GM21825 (cell line): ENCODE results near the gene WDFY4.

ENCODE experiments used
- ATAC-seq: cut with Tn5 transposase; IDR thresholded peaks from one replicate; pipeline ENCODE4 v1.9.1; 2021; ENCODE audit warnings: mild to moderate bottlenecking, moderate library complexity; ENCODE audit not compliant: unreplicated experiment

The WDFY4 gene

DNA sequence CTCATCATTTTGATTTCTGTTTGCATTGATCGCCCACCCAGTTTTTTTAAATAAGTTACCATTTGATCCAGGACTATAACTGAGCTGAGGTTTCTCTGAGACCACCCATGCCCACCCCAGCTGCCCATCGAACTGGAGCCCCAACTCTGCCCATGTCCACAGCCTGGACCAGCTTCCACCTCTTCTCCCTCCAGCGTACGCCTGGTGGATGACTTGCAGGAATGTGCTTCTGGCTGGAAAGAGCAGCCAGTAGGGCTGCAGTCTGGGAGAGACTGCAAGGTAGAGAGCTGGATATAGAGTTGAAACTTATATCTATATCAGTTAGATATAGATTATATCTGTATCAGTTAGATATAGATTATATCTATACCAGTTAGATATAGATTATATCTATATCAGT lies 280.8 kb downstream of the WDFY4 start:
- ATAC-seq = no peak

DNA sequence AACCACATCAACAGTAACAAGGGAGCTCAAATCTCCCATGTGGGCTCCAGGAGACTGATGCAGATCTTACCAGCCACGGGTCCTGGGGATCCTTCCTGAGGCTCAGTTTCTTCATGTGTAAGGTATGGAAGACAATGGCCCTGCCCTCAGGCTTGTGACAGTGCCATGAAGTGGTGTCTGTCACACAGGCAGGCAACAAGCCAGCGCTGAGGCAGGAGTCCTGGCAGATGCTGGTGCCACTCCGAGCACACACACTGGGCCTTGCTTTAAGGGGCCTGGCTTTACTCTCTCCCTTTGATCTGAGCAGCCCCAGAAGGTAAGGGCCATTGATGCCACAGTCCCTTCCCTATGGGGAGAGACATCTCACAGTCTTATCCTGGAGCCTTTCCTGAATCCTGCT lies 283.4 kb downstream of the WDFY4 start:
- no peak for ATAC-seq

DNA sequence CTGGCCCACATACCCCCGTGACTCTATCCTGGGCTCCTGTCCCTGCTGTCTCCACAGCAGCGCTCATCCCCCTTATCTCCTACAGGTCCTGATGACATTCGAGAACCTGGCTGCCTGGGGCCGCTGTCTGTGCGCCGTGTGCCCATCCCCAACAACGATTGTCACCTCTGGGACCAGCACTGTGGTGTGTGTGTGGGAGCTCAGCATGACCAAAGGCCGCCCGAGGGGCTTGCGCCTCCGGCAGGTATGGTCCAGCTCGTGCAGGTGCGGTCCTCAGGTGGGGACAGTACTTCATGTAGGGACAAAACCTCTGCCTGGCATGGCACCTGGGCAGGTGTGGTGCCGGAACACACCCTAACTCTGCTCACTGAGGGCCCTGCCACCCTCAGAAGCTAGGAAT lies 285.4 kb downstream of the WDFY4 start:
- ATAC-seq = no peak

DNA sequence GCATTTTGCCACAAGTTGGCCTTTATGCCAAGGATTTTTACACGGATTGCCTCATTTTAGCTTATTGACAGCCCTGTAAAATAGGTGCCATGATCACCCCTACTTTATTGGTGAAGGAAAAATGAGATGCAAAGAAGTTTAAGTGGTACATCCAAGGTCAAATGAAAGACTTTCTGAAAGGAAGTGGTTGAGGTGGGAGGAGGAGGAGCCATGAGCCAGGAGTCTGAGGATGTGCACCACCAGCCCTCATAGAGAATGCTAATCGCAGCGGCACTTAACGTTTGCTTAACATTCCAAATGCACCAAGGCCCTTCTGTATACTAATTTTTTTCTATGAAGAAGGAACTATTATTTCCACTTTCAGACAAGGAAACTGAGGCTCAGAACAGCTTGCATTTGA lies 286.0 kb downstream of the WDFY4 start:
- ATAC-seq = no peak

DNA sequence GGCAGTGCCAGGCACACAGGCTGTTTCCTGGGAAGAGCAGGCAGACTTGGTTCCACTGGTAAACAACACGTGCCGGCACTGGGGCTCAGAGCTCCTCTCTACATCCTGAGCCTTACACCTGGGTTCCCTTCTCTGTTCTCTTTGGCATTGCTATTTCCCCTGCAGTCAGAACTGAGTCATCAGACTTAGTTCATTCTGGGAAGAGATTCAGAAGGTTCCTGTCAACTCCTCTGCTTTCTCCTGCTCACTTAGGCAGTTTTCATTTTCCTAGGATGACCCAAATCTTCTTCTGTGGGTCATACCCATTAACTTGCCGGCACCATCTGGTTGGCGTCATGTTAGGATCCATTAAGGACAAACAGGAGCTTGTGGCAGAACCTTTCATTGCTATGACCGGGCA lies 288.4 kb downstream of the WDFY4 start:
- ATAC-seq = no peak

DNA sequence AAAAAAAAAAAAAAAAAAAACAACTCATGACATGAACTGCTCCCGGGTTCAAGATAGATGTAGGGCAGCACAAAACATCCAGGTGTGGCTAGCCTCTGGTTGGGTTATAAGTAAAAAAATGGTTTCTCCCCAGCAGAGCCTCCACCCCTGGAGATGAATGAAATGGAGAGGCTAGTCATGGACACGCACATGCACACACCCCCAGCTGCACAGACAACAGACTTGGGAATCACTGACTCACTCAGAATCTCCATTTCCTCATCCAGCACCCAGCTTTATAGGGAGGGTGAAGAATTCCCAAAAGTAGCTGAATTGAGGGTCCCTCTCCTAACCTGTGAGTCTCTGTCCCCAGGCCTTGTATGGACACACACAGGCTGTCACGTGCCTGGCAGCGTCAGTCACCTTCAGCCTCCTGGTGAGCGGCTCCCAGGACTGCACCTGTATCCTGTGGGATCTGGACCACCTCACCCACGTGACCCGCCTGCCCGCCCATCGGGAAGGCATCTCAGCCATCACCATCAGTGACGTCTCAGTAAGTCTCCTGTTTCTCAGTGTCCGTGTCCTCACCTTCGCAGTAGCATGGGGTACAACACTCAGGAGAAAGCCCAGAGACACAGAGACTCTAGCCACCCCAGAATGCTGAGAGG lies 290.0 kb downstream of the WDFY4 start:
- no peak for ATAC-seq

DNA sequence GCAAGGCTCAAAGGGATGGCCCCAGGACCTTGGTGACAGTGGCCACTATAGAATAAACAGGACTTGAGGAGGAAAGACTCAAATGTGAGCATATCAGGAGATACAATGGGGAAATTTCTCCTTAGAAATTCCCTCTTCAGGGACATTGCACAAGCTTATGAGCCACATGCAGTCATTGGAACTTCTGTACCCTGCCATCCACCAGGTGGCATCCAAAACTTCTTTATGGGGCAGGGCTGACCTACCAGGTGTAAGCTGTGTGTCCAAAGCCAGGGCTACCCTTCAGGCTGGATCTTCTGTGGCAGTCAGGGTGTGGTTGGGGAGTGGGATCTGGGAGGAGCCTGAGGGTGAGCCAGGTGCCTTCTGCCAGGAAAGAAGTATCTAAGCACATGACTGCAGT lies 291.5 kb downstream of the WDFY4 start:
- ATAC-seq = no peak

DNA sequence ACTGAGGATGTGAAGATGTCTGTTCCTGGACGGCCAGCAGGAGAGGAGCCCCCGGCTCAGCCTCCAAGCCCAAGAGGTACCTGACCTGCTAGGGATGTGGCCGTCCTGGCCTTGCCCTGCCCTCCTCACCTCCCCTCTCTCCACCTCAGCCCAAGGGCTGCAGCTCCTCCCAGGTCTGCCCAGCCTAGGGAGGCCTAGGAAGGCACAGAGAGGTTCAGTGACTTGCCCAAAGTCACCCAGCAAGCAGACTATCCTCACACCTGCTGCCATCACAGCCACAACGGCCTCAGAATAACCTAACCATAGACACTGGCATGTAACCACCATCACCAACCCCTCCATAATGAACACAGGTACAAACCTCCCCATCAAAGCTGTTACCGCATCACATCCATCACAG lies 293.6 kb downstream of the WDFY4 start:
- ATAC-seq = no peak

DNA sequence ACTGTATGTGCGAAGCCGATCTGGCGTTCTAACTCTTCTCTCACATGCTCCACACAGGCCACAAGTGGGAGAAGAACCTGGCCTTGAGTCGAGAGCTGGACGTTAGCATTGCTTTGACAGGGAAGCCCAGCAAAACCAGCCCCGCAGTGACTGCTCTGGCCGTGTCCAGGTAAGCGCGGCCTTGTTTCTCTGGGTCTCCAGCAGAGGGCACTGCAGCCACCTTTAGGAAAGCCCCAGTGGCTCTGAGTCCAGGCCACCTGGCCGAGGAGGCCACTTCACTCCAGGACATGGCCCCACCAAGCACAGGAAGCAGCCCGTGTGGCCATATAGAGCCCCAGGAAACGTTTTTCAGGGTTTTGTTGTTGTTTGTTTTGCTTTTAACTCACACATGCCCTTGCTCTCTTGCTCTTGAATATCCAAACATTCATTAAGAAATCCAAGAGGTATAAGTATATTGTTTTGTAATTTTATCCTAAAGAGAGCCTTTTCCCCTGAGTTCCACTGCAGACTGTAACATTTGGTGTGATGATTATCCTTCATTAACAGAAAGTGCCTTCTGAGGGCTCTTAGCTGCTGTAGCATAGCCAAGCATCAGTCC lies 296.7 kb downstream of the WDFY4 start:
- no peak for ATAC-seq

DNA sequence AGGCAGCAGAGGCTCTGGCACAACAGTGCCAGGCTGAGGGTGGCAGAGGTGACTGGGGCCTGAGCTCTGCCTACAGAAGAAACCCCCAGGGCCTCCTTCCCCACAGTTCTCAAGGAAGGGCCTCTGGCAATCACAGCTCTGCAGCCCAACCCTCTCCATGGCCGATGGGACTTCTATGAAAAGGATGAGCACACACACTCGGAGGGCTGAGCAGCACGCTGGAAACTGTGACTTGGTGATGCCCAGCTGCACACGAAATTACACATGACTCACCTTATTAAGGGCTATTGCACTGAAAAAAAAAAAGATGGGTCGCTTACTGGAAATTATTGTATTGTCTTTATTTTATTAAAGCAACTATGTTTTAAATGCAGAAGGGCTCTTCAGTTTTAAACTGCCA lies 297.9 kb downstream of the WDFY4 start:
- no peak for ATAC-seq

DNA sequence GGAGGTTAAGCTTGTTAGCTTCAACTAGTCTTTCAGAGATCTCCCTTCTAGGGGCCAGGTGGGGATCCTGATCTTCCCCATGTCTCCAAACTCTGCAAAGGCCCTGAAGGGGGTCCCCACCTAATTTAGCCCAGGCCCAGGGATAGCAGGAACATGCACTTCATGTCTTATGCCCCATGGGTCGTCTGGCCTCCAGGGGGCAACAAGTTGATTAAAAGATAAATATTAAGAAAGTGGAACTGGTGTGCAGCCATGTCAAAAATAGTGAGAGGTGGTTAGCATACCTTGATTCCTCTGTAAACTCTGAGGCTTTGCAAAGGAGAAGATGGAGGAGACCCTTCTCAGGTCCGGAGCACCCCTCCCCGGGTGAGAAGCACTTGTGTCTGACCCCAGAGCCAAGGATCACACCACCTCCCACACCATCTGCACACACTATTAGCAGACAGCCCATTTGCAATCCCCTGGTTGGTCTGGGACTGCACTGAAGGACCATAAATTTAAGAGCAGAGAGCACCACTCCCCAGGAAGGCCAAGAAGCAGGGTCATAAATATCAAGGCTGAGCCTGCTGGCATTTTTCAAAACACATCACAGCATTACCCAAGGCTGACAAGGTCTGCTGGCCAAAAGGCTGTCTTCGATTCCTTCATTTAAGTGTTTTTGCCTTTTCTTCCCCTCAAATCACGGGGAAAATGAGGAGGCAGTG lies 299.1 kb downstream of the WDFY4 start:
- ATAC-seq = no peak

DNA sequence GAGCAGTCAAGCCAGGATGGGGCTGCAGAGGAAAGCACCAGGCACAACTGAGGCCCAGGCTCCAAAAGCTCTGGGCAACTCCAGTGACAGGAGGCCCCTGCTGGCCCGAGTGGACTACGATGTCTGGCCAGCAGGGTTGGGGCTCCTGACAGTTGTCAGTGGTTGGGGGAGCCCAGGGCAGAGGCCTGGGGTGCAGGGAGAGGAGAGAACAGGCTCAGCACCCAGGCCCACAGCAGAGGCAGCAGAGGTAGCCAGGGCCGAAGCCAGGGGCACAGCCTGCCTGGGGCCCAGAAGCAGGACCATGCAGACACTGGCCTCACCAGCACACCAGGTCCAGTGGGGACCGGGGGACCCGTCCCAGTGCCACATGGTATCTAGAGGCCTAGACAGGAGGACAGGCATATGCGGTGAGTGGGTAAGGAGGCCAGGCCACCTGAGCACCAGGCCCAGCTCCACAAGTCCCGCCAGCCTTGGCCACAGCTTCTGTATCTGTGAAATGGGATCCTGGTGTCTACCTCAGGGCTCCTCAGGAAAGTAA lies 301.0 kb downstream of the WDFY4 start:
- no peak for ATAC-seq

DNA sequence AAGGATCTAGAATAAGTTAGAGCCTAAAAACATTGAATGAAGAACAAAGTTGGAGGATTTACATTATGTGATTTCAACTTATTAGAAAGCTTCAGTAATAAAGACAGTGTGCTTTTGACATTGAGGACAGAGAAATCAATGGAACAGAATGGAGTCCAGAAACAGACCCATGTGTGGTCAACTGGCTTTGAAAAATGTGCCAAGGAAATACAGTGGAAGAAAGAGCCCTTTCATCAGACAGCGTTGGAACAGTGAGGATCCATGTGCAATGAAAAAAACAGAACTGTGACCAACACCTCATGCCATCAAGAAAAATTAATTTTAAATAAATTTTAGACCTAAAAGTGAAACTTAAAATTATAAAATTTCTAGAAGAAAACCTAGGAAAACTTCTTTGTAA lies 305.6 kb downstream of the WDFY4 start:
- no peak for ATAC-seq

DNA sequence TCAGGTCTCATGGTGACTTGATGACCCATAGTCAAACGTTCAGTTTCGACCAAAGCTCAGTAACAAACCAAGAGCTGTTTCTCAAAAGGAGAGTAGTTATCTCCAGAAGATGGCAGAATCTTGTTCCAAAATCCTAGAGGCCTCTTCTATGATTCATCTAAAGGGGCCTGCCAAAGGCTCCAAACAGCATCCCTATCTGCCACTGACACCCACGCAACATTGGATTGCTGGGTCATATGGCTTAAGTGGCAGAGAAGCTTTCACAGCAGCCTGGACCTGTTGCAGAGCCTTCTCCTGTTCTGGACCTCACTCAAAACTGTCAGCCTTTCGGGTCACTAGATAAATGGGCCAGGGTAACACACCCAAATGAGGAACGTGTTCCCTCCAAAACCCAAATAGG lies 309.0 kb downstream of the WDFY4 start:
- ATAC-seq = no peak

DNA sequence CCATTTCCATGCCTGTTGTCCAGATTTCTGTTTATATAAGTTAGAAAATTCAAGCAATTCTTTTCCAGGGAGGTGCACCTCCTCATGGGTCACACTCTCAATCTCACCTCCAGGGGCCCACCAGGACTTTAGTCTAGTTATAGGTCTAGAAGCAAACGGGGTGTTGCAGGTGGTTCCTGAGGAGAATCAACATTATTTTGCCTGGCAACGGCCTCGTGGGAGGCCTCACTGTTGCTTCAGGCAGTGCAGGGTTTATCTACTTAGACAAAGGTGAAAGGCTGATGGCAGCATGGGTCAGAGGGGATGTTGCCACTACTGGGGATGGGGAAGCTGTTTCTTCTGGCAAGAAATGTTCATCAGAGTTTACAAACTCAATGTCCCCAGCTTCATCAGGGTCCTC lies 311.7 kb downstream of the WDFY4 start:
- ATAC-seq = no peak

DNA sequence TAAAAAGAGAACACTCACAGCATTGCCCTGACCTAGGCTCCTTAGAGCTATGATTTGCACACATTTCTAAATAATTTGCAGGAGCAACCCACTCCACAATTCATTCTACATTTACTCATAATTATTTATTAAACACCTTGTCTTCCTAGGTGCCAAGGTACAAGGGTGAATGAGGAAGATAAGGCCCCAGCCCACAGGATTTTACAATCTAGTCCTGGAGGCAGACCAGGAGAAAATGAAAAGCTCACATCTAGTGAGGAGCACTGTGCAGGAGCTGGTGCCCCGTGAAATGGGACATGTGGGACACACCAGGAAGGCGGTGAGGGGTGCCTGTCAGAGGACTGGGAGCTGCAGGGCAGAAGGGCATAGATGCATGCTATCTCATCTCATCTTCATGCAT lies 314.7 kb downstream of the WDFY4 start:
- no peak for ATAC-seq

DNA sequence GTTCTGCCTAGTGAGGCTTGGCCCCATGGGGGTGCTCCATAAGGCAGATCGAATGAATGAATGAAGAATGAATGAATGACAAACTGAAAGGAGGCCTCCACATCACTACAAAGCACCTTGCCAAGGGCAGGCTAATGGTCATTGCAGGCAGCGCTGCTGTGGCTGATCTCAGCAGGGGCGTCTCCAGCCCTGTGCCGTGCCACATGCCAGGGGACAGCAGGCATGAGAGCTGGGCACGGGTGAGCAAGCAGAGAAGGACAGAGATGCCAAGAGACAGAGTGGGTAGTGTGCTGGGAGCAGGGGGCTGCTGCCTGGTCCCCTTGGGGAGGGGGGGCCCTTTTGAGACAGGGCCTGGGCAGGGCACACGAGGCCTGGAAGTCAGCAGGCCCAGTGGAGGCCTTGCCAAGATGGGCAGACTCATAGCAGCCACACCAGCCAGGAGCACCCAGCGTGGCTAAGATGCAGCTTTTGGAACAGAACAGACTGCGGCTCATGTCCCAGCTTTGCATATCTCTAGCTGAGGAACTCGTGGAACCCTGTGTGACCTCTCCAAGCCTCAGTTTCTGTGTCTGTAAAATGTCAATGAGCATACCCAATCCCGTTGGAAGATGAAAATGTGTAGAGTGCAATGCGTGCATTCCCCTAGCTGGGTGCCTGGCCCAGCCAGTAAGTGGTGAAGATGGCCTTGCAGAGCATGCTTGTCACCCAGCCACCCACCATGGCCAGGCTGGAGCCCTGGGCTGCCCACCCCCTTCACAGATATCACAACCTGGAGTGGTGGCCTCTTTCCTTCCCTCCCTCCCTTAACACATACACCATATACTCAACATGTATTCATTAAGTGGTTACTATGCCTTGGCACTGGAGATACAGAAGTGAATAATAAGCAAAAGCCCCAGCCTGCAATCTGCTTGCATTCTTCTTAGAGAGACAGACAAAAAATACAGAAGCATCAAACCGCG lies 316.0 kb downstream of the WDFY4 start:
- ATAC-seq = no peak

DNA sequence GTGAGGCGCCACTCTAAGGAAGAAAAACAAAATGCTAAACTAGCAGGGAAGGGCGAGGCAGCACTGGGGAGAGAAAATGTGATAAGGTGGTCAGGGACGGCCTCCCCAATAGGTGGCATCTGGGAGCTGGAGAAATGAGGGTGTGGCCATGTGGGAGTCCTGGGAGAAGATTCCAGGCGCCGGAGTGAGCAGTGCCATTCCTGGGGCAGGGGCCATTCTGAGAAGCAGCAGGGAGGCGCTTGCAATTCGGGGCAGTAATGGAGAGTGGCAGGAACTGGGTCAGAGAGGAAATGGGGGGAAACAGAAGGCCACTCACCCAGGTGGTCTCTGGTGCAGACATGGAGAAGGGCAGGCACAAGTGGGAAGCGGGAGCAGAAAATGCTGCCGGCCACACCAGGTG lies 316.7 kb downstream of the WDFY4 start:
- ATAC-seq = no peak

DNA sequence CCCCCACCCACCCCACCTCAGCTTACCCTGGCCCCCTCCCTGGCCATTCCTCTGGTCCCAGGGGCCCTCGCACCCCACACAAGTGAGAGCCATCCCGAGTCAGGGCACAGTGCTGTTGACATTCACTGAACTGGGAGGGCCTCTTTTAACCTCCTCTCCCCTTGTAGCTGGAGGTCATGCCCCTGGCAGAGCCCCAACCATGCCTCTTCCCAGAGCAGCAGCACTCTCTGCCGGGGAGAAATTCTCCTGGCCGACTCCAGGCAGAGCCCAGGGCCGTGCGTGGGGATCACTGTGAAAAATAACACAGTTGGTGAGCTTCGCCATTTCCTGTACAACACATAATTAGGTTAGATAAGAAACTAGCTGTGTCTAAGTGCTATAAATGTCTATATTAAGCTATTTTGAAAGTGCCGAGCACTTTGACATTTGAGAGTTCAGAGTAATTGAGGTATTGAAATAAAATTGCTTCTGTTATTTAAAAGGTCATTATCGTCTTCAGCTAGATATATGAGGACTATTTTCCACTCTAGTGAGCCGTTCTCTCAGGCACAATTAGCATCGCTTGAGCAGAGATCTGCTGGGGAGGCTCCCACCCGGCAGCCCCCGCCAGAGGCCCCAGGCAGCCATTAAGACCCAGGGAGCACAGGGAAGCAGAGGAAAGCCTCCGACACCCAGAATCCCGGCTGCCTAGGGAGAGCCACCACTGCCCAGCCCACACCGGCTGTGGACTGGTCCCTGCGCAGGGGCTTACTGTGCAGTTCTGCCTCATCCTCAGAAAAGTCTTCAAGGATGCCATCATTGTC lies 317.4 kb downstream of the WDFY4 start:
- ATAC-seq = no peak

DNA sequence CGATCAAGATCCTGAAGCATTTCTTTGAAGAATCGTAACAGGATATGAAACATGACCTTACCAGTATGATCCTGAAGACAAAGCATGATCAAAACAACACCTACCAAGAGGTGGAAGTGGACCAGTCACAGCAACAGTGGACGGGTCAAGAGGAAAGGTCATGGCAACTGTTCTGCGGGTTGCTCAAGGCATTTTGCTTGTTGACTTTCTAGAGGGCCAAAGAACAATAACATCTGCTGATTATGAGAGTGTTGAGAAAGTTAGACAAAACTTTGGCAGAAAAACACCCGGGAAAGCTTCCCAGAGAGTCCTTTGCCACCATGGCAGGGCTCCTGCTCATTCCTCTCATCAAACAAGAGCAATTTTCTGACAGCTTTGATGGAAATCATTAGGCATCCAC lies 320.6 kb downstream of the WDFY4 start:
- ATAC-seq = no peak
